ENCODE measurements around the gene AGGF1. TPM values are rescaled to one million over a fixed set of nuclear protein-coding genes. Genes with fewer than 3 reads are reported as not detected.

AGGF1 gene
- polyA plus RNA-seq, 2 of the 4 experiments (the other 2 are of a cell fraction): 15.8 to 32.5 TPM

DNA sequence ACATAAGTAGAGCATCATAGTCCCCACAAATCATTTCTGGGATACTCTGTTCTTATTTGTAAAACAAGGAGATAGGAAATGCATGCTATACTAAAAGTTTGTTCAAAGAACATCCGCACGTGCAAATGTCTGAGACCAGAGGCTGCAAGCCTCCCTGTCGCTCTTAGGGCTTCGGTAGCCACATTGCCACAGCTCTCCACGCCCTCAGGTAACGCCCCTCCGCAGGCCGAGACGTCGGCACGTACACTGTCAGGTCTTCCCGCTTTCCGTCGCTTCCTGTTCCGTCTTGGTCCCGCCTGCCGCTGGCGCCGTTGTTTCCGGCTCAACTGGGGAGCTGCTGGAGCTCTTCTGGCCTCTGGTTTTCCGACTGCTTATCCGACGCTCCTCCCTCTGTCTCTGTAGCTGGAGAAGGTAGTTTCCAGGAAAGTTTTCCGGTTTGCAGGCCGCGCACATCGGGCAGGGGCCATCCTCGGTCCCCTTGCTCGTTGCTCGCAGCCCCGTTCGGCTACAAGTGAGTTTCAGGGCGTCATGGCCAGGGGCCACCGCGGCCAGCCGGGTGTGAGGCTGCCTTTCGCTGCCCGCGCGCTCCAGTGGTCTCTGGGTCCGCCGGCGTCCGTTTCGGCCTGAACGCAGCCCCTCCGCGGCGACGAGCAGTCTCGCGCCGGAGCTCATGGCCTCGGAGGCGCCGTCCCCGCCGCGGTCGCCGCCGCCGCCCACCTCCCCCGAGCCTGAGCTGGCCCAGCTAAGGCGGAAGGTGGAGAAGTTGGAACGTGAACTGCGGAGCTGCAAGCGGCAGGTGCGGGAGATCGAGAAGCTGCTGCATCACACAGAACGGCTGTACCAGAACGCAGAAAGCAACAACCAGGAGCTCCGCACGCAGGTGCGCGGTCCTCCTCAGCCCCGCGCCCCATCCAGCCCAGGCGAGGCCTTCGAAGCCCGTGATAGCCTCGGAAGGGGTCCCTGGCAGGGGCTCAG lies at the start of gene AGGF1 (continued):
- TF ChIP-seq, protein P1, sequence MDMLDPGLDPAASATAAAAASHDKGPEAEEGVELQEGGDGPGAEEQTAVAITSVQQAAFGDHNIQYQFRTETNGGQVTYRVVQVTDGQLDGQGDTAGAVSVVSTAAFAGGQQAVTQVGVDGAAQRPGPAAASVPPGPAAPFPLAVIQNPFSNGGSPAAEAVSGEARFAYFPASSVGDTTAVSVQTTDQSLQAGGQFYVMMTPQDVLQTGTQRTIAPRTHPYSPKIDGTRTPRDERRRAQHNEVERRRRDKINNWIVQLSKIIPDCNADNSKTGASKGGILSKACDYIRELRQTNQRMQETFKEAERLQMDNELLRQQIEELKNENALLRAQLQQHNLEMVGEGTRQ (IDR thresholded peaks at IDR 0.05): no peak
- TF ChIP-seq POLR2A (IDR thresholded peaks at IDR 0.05; ENCODE audit: low read length) (peak; percentile 90), MAFK (IDR thresholded peaks at IDR 0.05; ENCODE audit: partially characterized antibody) (no peak), HOXB13 (CRISPR knock-in tag; IDR thresholded peaks at IDR 0.05; ENCODE audit: low read depth) (0 out of 2 replicates have a peak, but pooled peaks have one; percentile 67)

DNA sequence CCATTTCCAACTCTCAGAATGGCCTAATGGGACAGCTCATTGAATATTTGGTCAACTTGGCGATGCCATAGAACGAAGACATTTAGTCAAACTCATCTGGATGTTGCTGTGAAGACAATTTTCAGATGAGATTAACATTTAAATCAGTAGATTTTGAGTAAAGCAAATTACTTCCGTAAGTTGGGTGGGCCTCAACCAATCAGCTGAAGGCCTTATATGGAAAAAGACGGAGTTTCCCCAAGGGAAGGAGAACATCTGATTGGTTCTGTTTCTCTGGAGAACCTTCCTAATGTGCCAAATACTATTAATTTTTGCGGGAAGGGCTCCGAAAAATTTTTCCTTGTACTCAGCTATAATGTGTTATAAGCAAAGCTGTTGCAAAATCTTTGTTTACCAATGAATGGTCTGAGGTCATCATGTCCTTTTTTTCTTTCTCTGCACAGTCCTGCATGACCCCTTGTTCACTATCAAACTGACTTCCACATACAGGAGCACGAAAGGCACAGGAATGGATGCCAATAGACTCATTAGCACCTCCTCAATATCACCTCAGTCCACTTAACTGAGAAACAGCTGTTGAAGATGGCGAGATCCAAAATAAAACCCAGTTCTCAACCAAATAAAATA lies 49.6 kb upstream of the AGGF1 start:
- TF ChIP-seq JUN (IDR thresholded peaks at IDR 0.05) (no peak), FOSB (CRISPR knock-in tag; IDR thresholded peaks at IDR 0.05) (no peak), PHF8 (IDR thresholded peaks at IDR 0.05; ENCODE audit: borderline replicate concordance, low read depth) (no peak), CEBPB (IDR thresholded peaks at IDR 0.05) (no peak), JUNB (IDR thresholded peaks at IDR 0.05) (no peak)
- TF ChIP-seq, protein P2, sequence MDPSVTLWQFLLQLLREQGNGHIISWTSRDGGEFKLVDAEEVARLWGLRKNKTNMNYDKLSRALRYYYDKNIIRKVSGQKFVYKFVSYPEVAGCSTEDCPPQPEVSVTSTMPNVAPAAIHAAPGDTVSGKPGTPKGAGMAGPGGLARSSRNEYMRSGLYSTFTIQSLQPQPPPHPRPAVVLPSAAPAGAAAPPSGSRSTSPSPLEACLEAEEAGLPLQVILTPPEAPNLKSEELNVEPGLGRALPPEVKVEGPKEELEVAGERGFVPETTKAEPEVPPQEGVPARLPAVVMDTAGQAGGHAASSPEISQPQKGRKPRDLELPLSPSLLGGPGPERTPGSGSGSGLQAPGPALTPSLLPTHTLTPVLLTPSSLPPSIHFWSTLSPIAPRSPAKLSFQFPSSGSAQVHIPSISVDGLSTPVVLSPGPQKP (IDR thresholded peaks at IDR 0.05; ENCODE audit: low read depth, low read length): no peak
- TF ChIP-seq, protein P1 (IDR thresholded peaks at IDR 0.05): no peak
- Histone ChIP-seq H3K9me3 (no peaks in the 10 kb centered on the region), H3K4me3 (no peak overlapping the region), H3K4me2 (no peak overlapping the region), H3K27ac (no peak overlapping the region), H3K4me1 (no peaks in the 10 kb centered on the region)
- no peak for DNase-seq (ENCODE audit: low read depth in 1 of 2, low spot score in 1 of 2)
- WGBS (ENCODE audit: missing lambda C conversion rate): 64% methylated on average over 8 of the region's 8 CpGs
- no peak for FAIRE-seq
- ATAC-seq: no peak
- POLR2A ChIA-PET: no interaction called here
- CTCF ChIA-PET: no interaction called here

DNA sequence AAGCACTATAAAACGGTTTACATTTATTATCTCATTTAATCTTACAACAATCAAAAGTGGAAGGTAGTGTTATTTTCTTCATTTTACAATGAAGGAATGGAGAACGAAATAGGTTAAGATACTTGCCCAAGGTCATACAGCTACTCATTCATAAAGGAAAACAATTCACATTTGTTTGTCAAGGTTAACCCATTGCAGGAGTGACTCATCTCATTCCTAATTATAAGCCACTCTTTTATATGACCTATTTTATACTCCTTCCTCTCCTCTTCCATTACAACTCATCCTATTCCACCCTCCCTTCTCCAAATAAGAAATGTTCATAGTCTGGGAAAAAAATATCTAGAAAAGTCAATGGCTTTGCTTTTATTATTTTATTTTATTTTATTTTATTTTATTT lies 47.8 kb upstream of the AGGF1 start:
- no peak overlapping the region for H3K4me3 ChIP-seq
- no peaks in the 10 kb centered on the region for H3K4me1 ChIP-seq
- POLR2A ChIA-PET: interaction anchor here (0.6 kb wide), 1 partner anchor 15 kb away, joined by 3 read pairs; no protein-coding TSS in a partner anchor
- DNase-seq (ENCODE audit: low read depth in 1 of 2, low spot score in 1 of 2) (no peak), ATAC-seq (no peak), FAIRE-seq (no peak)
- WGBS (ENCODE audit: missing lambda C conversion rate): 45% methylated on average over 2 of the region's 2 CpGs
- no peaks in the 10 kb centered on the region for H3K9me3 ChIP-seq
- H3K4me2 ChIP-seq: no peak overlapping the region
- CTCF ChIA-PET: interaction anchor here (1.4 kb wide), 1 partner anchor 19 kb away, joined by 3 read pairs; no protein-coding TSS in a partner anchor
- no peak for TF ChIP-seq ZNF302 (CRISPR knock-in tag; IDR thresholded peaks at IDR 0.05)
- no peak for TF ChIP-seq EHF (CRISPR knock-in tag; IDR thresholded peaks at IDR 0.05)
- no peak for TF ChIP-seq JUNB (IDR thresholded peaks at IDR 0.05)
- TF ChIP-seq KDM1A (IDR thresholded peaks at IDR 0.05; ENCODE audit: low read depth): no peak
- TF ChIP-seq FOXS1 (CRISPR knock-in tag; IDR thresholded peaks at IDR 0.05): no peak
- H3K27ac ChIP-seq: no peak overlapping the region

DNA sequence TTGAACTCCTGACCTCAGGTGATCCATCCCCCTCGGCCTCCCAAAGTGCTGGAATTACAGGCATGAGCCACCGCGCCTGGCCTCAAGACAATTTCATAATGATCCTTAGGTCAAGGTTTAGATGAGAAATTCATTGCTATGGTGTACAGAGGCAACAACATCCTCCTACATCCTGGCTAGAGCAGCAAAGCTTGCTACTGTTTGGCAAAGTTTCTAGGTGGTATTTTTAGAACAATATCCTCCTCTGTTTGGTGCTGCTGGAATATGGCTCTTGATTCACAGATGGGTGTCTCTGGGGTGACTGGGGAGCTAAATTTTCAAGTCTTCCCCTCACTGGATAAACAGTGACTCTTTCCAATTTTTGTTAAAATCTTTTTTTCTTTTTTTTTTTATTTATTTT lies 46.7 kb upstream of the AGGF1 start:
- no peak overlapping the region for H3K27ac ChIP-seq
- H3K4me1 ChIP-seq: no peaks in the 10 kb centered on the region
- DNase-seq (ENCODE audit: low read depth in 1 of 2, low spot score in 1 of 2) (peak in 1 of 2 experiments; percentile 10), ATAC-seq (no peak; a peak in 1 of 6 replicates), FAIRE-seq (no peak)
- CTCF ChIA-PET: no interaction called here
- WGBS (ENCODE audit: missing lambda C conversion rate): 76% methylated on average over 3 of the region's 3 CpGs
- TF ChIP-seq ESRRA (IDR thresholded peaks at IDR 0.05; ENCODE audit: borderline replicate concordance, low read length): no peak
- no peak for TF ChIP-seq CHD2 (IDR thresholded peaks at IDR 0.05; ENCODE audit: low read length, partially characterized antibody)
- no peak for TF ChIP-seq HDAC2 (IDR thresholded peaks at IDR 0.05)
- TF ChIP-seq NFE2L2 (conservative IDR thresholded peaks at IDR 0.05; ENCODE audit: low read length): no peak
- no peak for TF ChIP-seq ZNF302 (CRISPR knock-in tag; IDR thresholded peaks at IDR 0.05)
- no peak for TF ChIP-seq FOSB (CRISPR knock-in tag; IDR thresholded peaks at IDR 0.05)
- TF ChIP-seq CBX2 (IDR thresholded peaks at IDR 0.05; ENCODE audit: borderline replicate concordance, low read depth): no peak
- no peak for TF ChIP-seq SREBF2 (IDR thresholded peaks at IDR 0.05)
- TF ChIP-seq BHLHE40 (IDR thresholded peaks at IDR 0.05; ENCODE audit: low read depth, low read length): no peak
- TF ChIP-seq CHD4 (IDR thresholded peaks at IDR 0.05; ENCODE audit: borderline replicate concordance): no peak
- TF ChIP-seq, protein P3, sequence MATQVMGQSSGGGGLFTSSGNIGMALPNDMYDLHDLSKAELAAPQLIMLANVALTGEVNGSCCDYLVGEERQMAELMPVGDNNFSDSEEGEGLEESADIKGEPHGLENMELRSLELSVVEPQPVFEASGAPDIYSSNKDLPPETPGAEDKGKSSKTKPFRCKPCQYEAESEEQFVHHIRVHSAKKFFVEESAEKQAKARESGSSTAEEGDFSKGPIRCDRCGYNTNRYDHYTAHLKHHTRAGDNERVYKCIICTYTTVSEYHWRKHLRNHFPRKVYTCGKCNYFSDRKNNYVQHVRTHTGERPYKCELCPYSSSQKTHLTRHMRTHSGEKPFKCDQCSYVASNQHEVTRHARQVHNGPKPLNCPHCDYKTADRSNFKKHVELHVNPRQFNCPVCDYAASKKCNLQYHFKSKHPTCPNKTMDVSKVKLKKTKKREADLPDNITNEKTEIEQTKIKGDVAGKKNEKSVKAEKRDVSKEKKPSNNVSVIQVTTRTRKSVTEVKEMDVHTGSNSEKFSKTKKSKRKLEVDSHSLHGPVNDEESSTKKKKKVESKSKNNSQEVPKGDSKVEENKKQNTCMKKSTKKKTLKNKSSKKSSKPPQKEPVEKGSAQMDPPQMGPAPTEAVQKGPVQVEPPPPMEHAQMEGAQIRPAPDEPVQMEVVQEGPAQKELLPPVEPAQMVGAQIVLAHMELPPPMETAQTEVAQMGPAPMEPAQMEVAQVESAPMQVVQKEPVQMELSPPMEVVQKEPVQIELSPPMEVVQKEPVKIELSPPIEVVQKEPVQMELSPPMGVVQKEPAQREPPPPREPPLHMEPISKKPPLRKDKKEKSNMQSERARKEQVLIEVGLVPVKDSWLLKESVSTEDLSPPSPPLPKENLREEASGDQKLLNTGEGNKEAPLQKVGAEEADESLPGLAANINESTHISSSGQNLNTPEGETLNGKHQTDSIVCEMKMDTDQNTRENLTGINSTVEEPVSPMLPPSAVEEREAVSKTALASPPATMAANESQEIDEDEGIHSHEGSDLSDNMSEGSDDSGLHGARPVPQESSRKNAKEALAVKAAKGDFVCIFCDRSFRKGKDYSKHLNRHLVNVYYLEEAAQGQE (IDR thresholded peaks at IDR 0.05): no peak
- no peak for TF ChIP-seq JUNB (IDR thresholded peaks at IDR 0.05)
- no peak overlapping the region for H3K4me2 ChIP-seq
- POLR2A ChIA-PET: no interaction called here
- H3K4me3 ChIP-seq: no peak overlapping the region
- no peaks in the 10 kb centered on the region for H3K9me3 ChIP-seq
